Smooth muscle cell (in vitro differentiated cells): ENCODE results near the gene WDR45B. TPM values are rescaled to one million over a fixed set of nuclear protein-coding genes. Genes with fewer than 3 reads are reported as not detected.

Experiments used
- DNase-seq: peaks from one replicate; lab custom pipeline; 2025; ENCODE audit not compliant: unreplicated experiment; lab: John Stamatoyannopoulos, UW
- H2AFZ ChIP-seq: fragments of 200-600 bp; sonication (generic); 2 replicates; pipeline ENCODE4 v1.6.0; 2016; ENCODE audit warnings: antibody characterized with exemption, low read depth, mild to moderate bottlenecking
- H3F3A ChIP-seq: fragments of 200-600 bp; sonication (generic); 2 replicates; pipeline ENCODE4 v1.6.0; 2017; ENCODE audit warnings: antibody characterized with exemption, low read depth
- H3K27ac ChIP-seq: fragments of 200-600 bp; sonication (generic); 2 replicates; pipeline ENCODE4 v1.5.1; 2016; ENCODE audit warnings: low read depth, mild to moderate bottlenecking
- H3K27me3 ChIP-seq: fragments of 200-600 bp; sonication (generic); 2 replicates; pipeline ENCODE4 v1.6.1; 2016; ENCODE audit warnings: low read depth, mild to moderate bottlenecking
- H3K36me3 ChIP-seq: fragments of 200-600 bp; sonication (generic); 2 replicates; pipeline ENCODE4 v1.5.1; 2016; ENCODE audit warnings: low read depth
- H3K4me1 ChIP-seq: fragments of 200-600 bp; sonication (generic); 2 replicates; pipeline ENCODE4 v1.5.1; 2016; ENCODE audit warnings: low read depth
- H3K4me2 ChIP-seq: fragments of 200-600 bp; sonication (generic); 2 replicates; pipeline ENCODE4 v1.6.0; 2016; ENCODE audit warnings: mild to moderate bottlenecking
- H3K4me3 ChIP-seq: fragments of 200-600 bp; sonication (generic); 2 replicates; pipeline ENCODE4 v1.5.1; 2016; ENCODE audit warnings: mild to moderate bottlenecking
- H3K79me2 ChIP-seq: fragments of 200-600 bp; sonication (generic); 2 replicates; pipeline ENCODE4 v1.6.0; 2016; ENCODE audit warnings: low read depth, mild to moderate bottlenecking
- H3K9ac ChIP-seq: fragments of 200-600 bp; sonication (generic); 2 replicates; pipeline ENCODE4 v1.6.0; 2016; ENCODE audit warnings: low read depth
- H3K9me3 ChIP-seq: fragments of 200-600 bp; sonication (generic); replicated peaks from 2 replicates; pipeline ENCODE4 v1.5.1; 2016; ENCODE audit warnings: low read depth
- H4K20me1 ChIP-seq: fragments of 200-600 bp; sonication (generic); 2 replicates; pipeline ENCODE4 v1.6.0; 2016; ENCODE audit warnings: low read depth
- WGBS: methylation state at CpG from one replicate; pipeline ENCODE4 v1.1.7; 2016; ENCODE audit warnings: low lambda C conversion rate; 5-methylcytosine and 5-hydroxymethylcytosine counted together
- polyA plus RNA-seq: library from polyadenylated mRNA; unstranded; fragments of >200 nt; fragmentation: Nextera tagmentation; extraction: Ambion mirVana; gene quantifications from 2 replicates; pipeline ENCODE4 v1.2.1, GENCODE V29; 2016
- total RNA-seq: library from RNA; depleted of rRNA; stranded (reverse); fragments of >200 nt; gene quantifications from 2 replicates; pipeline ENCODE4 v1.2.3, GENCODE V29; 2014
- TF ChIP-seq, protein P1 (sequence below): fragments of 200-600 bp; sonication (generic); IDR thresholded peaks from 2 replicates; pipeline ENCODE4 v1.5.1; 2017; ENCODE audit warnings: borderline replicate concordance, mild to moderate bottlenecking, antibody characterized with exemption; ENCODE audit not compliant: insufficient read depth, poor library complexity, severe bottlenecking

Gene WDR45B
- total and polyA plus RNA-seq, 2 experiments from 2014 or later: 73.0 to 94.6 TPM

DNA sequence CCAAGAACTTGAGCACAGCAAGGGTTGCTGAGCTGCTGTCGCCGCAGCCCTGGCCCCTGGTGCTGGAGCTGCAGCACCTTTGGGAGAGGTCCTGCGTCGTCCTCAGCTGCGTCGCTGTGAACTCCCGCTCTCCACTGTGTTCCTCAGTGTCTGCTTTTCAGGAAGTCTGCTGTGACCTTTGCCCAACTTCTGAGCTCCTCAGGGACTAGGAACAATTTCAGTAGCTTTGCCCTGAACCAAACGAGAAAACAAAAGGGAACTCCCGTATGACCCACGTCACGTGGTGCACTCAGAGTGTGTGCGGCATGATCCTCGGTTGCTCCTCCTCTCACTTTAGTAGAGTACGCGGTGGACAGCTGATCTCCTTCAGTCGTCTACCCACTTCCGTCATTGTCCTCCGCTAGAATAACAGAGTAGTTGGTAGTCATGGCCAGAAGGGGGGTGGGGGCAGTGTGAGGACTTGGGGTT, 44.2 kb downstream of the WDR45B start:
- H3K79me2 ChIP-seq: no peaks in the 10 kb centered on the region
- no peak overlapping the region for H3K27ac ChIP-seq
- H3K9ac ChIP-seq: no peak overlapping the region
- WGBS: 92% methylated on average over 18 of the region's 18 CpGs
- H3K4me3 ChIP-seq: no peak overlapping the region
- peaks cover 11% of the 10 kb centered on the region for H4K20me1 ChIP-seq
- peaks cover 5% of the 10 kb centered on the region for H3K36me3 ChIP-seq
- peaks cover 6% of the 10 kb centered on the region for H3F3A ChIP-seq
- H3K4me1 ChIP-seq: no peaks in the 10 kb centered on the region
- H3K27me3 ChIP-seq: no peaks in the 10 kb centered on the region
- no peak overlapping the region for H2AFZ ChIP-seq
- H3K9me3 ChIP-seq: no peaks in the 10 kb centered on the region
- no peak overlapping the region for H3K4me2 ChIP-seq
- TF ChIP-seq, protein P1, sequence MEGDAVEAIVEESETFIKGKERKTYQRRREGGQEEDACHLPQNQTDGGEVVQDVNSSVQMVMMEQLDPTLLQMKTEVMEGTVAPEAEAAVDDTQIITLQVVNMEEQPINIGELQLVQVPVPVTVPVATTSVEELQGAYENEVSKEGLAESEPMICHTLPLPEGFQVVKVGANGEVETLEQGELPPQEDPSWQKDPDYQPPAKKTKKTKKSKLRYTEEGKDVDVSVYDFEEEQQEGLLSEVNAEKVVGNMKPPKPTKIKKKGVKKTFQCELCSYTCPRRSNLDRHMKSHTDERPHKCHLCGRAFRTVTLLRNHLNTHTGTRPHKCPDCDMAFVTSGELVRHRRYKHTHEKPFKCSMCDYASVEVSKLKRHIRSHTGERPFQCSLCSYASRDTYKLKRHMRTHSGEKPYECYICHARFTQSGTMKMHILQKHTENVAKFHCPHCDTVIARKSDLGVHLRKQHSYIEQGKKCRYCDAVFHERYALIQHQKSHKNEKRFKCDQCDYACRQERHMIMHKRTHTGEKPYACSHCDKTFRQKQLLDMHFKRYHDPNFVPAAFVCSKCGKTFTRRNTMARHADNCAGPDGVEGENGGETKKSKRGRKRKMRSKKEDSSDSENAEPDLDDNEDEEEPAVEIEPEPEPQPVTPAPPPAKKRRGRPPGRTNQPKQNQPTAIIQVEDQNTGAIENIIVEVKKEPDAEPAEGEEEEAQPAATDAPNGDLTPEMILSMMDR: no peak
- no peak for DNase-seq

- no peak for DNase-seq
Observed at GRCh38 chr17:82602986-82603710, 45.1 kb downstream of the WDR45B start.

GRCh38 chr17:82602487-82602886, 45.8 kb downstream of the WDR45B start:
- no peaks in the 10 kb centered on the region for H3K9me3 ChIP-seq
- peaks cover 5% of the 10 kb centered on the region for H3K36me3 ChIP-seq
- H3K27me3 ChIP-seq: no peaks in the 10 kb centered on the region
- H3K27ac ChIP-seq: no peak overlapping the region
- H3K9ac ChIP-seq: no peak overlapping the region
- no peaks in the 10 kb centered on the region for H3K79me2 ChIP-seq
- H3F3A ChIP-seq: peaks cover 6% of the 10 kb centered on the region
- H3K4me3 ChIP-seq: no peak overlapping the region
- DNase-seq: no peak
- H3K4me2 ChIP-seq: no peak overlapping the region
- no peaks in the 10 kb centered on the region for H3K4me1 ChIP-seq
- H4K20me1 ChIP-seq: peaks cover 18% of the 10 kb centered on the region
- 89% methylated on average over 21 of the region's 21 CpGs for WGBS
- H2AFZ ChIP-seq: no peak overlapping the region
- TF ChIP-seq, protein P1: no peak

More at GRCh38 chr17:82602986-82603710, 45.1 kb downstream of the WDR45B start:
- Histone ChIP-seq H3K9me3 (no peaks in the 10 kb centered on the region), H3K4me2 (no peak overlapping the region), H3K36me3 (peaks cover 5% of the 10 kb centered on the region), H3K4me1 (no peaks in the 10 kb centered on the region), H3K27ac (no peak overlapping the region), H3F3A (peaks cover 6% of the 10 kb centered on the region), H3K4me3 (no peak overlapping the region), H3K27me3 (no peaks in the 10 kb centered on the region), H2AFZ (no peak overlapping the region), H3K79me2 (no peaks in the 10 kb centered on the region), H4K20me1 (peaks cover 17% of the 10 kb centered on the region), H3K9ac (no peak overlapping the region)
- WGBS: 94% methylated on average over 20 of the region's 20 CpGs
- TF ChIP-seq, protein P1: no peak
